AG04449 (cell line): ENCODE measurements around the gene OTULIN.

ENCODE experiments used
- CTCF ChIA-PET: fragments of 350-600 bp; formaldehyde crosslinking; extraction: SDS; loops from one replicate; lab custom pipeline; 2021; ENCODE audit warnings: antibody characterized with exemption; lab: Yijun Ruan, JAX
- POLR2A ChIA-PET: fragments of 400-600, 350-600 bp; formaldehyde crosslinking; extraction: SDS; loops from one replicate; lab custom pipeline; 2020; ENCODE audit warnings: antibody characterized with exemption, inconsistent platforms; lab: Yijun Ruan, JAX
- DNase-seq: peaks from one replicate; pipeline ENCODE4 v3.0.0-alpha.2; 2010; ENCODE audit warnings: low read depth, low spot score
- H3K4me3 ChIP-seq: 2 replicates; pipeline ENCODE4 v1.5.1; 2011; ENCODE audit warnings: low read depth, mild to moderate bottlenecking, control low read depth, low read length
- CTCF ChIP-seq: IDR thresholded peaks from one replicate; pipeline ENCODE4 v1.5.1; 2011; ENCODE audit warnings: mild to moderate bottlenecking, moderate library complexity, low read length, control low read depth, inconsistent platforms; ENCODE audit not compliant: insufficient read depth; ENCODE audit errors: missing control alignments

Gene OTULIN

GRCh38 chr5:14681236-14681752 lies 16.8 kb downstream of the OTULIN start:
- CTCF ChIA-PET: interaction anchor here (1.0 to 11.3 kb wide), 3 partner anchors 8 to 335 kb away, joined by 3 to 148 read pairs (median 5); no protein-coding TSS in a partner anchor

GRCh38 chr5:14683906-14684455 lies 19.5 kb downstream of the OTULIN start:
- ChIA-PET POLR2A (no interaction called here), CTCF (interaction anchor here (0.7 to 11.3 kb wide), 19 partner anchors 9 to 496 kb away, joined by 3 to 148 read pairs (median 11); partner anchors contain the start of genes ANKH and OTULIN)
- no peak for DNase-seq
- H3K4me3 ChIP-seq: no peak overlapping the region
- no peak for TF ChIP-seq CTCF

More at GRCh38 chr5:14681236-14681752, 16.8 kb downstream of the OTULIN start:
- no peak overlapping the region for H3K4me3 ChIP-seq
- TF ChIP-seq CTCF: no peak
- POLR2A ChIA-PET: no interaction called here
- DNase-seq: no peak

DNA sequence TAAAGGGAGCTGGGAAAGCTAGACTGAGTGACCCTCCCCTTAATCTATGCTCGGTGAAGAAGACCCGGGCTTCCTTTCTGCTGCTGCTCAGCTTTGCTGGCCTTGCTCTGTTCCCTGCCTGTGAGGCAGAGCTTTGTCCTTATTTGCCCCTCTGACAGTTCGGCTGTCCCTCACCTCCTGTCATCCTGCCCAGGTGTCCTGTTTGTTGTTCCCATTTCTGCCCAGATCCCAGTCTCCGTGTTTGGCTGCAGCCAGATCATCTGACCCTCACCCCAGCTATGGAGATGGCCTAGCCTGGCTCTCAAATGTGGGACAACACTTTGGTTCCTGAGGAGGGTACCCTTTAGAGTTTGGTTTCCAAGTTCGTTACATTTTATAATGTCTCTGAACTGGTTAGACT lies 20.2 kb downstream of the OTULIN start:
- ChIA-PET POLR2A (no interaction called here), CTCF (interaction anchor here (1.0 to 11.3 kb wide), 19 partner anchors 9 to 495 kb away, joined by 3 to 148 read pairs (median 11); partner anchors contain the start of gene ANKH)
- no peak for TF ChIP-seq CTCF
- H3K4me3 ChIP-seq: no peak overlapping the region
- DNase-seq: no peak

GRCh38 chr5:14685757-14686156 lies 21.2 kb downstream of the OTULIN start:
- peak; percentile 63 for TF ChIP-seq CTCF
- no peak overlapping the region for H3K4me3 ChIP-seq
- POLR2A ChIA-PET: interaction anchor here (0.5 kb wide), 1 partner anchor 300 kb away, joined by 3 read pairs; no protein-coding TSS in a partner anchor
- DNase-seq: no peak
- CTCF ChIA-PET: interaction anchor here (0.6 to 11.3 kb wide), 26 partner anchors 9 to 494 kb away, joined by 3 to 148 read pairs (median 8); partner anchors contain the start of gene ANKH

DNA sequence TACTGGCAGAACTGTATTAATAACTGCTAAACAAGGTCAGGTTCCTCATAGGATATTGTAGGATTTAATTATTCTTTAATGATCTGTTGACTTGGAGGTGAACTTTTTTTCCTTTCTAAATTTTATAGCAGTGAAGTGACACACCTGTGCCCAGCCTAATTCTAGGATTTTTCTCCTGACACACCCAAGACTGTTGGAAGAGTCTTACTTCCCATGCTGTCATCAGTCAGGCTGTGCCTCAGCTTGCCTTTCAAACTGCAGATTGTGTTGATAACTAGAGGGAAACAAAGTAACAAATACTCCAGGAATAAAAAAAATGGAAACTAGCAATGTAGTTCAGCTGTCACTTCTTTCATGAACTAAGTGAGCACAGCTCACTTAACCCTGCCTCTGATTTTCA lies 22.0 kb downstream of the OTULIN start:
- no peak for TF ChIP-seq CTCF
- CTCF ChIA-PET: interaction anchor here (0.6 to 11.3 kb wide), 16 partner anchors 8 to 395 kb away, joined by 3 to 148 read pairs (median 19); no protein-coding TSS in a partner anchor
- POLR2A ChIA-PET: no interaction called here
- no peak overlapping the region for H3K4me3 ChIP-seq
- no peak for DNase-seq

- POLR2A ChIA-PET: no interaction called here
- no peak overlapping the region for H3K4me3 ChIP-seq
- CTCF ChIA-PET: interaction anchor here (1.9 to 11.3 kb wide), 10 partner anchors 7 to 328 kb away, joined by 5 to 148 read pairs (median 42); no protein-coding TSS in a partner anchor
- DNase-seq: no peak
- no peak for TF ChIP-seq CTCF
Measured at GRCh38 chr5:14687023-14687665, 22.6 kb downstream of the OTULIN start.
